Endometrium (tissue), 2 donors: ENCODE measurements around the gene STOML1.

Source experiments
- FAIRE-seq: peaks from 2 replicates; lab custom pipeline; 2012; peaks lifted over from hg19 to GRCh38; lab: Jason Lieb, UNC
- donor health status: control.
- donor health status: control.

Gene STOML1

DNA sequence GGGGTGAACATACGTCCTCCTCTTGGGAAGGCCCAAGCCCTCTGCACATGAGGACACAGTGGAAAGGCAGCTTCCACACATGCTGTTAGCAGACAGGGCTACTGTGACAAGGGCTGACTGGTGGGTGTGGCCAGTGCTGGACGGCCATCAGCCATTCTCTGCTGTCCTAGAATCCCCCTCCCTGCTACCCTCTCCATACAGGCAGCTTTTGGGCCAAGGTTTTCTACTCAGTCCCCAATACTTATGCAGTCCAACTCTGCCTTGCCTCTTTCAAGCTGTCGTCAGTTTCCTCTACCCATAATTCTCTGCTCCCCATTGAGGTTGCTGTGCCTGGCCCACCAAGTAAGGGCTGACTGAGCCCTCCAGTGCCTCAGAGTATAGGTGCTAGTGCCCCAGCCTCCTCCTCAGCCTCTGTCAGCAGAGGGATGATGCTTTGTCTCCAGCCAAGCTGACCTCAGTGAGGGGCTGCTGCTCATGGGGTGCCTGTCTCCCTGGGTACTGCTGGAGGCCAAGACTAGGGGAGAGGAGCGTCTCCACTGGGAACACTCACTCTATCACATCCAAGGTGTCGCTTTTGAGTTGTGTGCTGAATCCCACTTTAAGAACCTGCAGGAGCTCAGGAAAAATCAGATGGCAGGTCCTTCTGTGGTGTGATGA, 63.0 kb downstream of the STOML1 start:
- FAIRE-seq, result no peak
